GM23338 (cell line): Measurements from ENCODE around the gene PLEKHA7.

ENCODE experiments used
- CTCF ChIP-seq, 2 experiments: fragments of 200-600 bp in 1 of 2; sonication (generic) in 1 of 2; conservative IDR thresholded peaks; 2 replicates each; pipeline versions ENCODE4 v1.5.1 to v1.6.1; 2016 to 2017; ENCODE audit warnings: antibody characterized with exemption in 2 of 2, low read depth in 2 of 2, mild to moderate bottlenecking in 2 of 2, moderate library complexity in 1 of 2
- EZH2 ChIP-seq: fragments of 200-600 bp; sonication (generic); IDR thresholded peaks from one replicate; pipeline ENCODE4 v1.8.0; 2017; ENCODE audit warnings: antibody characterized with exemption, mild to moderate bottlenecking, low read depth; ENCODE audit not compliant: unreplicated experiment

GRCh38 chr11:16942911-16943310, 71.3 kb downstream of the PLEKHA7 start:
- TF ChIP-seq EZH2 (no peak), CTCF (conservative IDR thresholded peaks at IDR 0.05; ENCODE audit: low read depth in 2 of 2) (no peak)
